Kidney epithelial cell (primary cell): Measurements from ENCODE around the gene MOCS1. TPM values are rescaled to one million over a fixed set of nuclear protein-coding genes. Genes with fewer than 3 reads are reported as not detected.
"Not testable (repeated sequence)": the region's sequence is repeated elsewhere in the genome, so short reads cannot be mapped to it uniquely, and the experiment has no call there.

Source experiments
- DNase-seq: peaks from one replicate; pipeline ENCODE4 v3.0.0-alpha.2; 2010; ENCODE audit warnings: low read depth
- H3K27me3 ChIP-seq: 2 replicates; pipeline ENCODE4 v1.6.0; 2011; ENCODE audit warnings: low read length; ENCODE audit not compliant: control insufficient read depth, insufficient read depth
- H3K36me3 ChIP-seq: 2 replicates; pipeline ENCODE4 v1.5.1; 2011; ENCODE audit warnings: low read length; ENCODE audit not compliant: control insufficient read depth, insufficient read depth
- H3K4me3 ChIP-seq: 2 replicates; pipeline ENCODE4 v1.5.1; 2011; ENCODE audit warnings: low read depth, mild to moderate bottlenecking, control low read depth, low read length
- CTCF ChIP-seq: IDR thresholded peaks from 2 replicates; pipeline ENCODE4 v1.5.1; 2011; ENCODE audit warnings: mild to moderate bottlenecking, moderate library complexity, low read length, control low read depth, inconsistent platforms; ENCODE audit not compliant: insufficient read depth, poor library complexity, severe bottlenecking
- total RNA-seq: library from RNA; depleted of rRNA; stranded (reverse); fragments of >200 nt; gene quantifications from 2 replicates; pipeline ENCODE4 v1.2.3, GENCODE V29; 2015

Gene MOCS1
- total RNA-seq, 1 donor from 2014 or later: 15.0 TPM

GRCh38 chr6:39979461-39980328 is 45.4 kb upstream of the MOCS1 start:
- Histone ChIP-seq H3K27me3 (no peaks in the 10 kb centered on the region), H3K36me3 (no peaks in the 10 kb centered on the region), H3K4me3 (no peak overlapping the region)
- DNase-seq: no peak
- no peak for TF ChIP-seq CTCF

- Histone ChIP-seq H3K27me3 (no peaks in the 10 kb centered on the region), H3K4me3 (no peak overlapping the region), H3K36me3 (no peaks in the 10 kb centered on the region)
- TF ChIP-seq CTCF: no peak
- no peak for DNase-seq
Observed at GRCh38 chr6:39978240-39978639, 44.0 kb upstream of the MOCS1 start.

GRCh38 chr6:39973661-39974060 is 39.4 kb upstream of the MOCS1 start:
- no peak overlapping the region for H3K4me3 ChIP-seq
- DNase-seq: no peak
- H3K27me3 ChIP-seq: no peaks in the 10 kb centered on the region
- no peaks in the 10 kb centered on the region for H3K36me3 ChIP-seq
- no peak for TF ChIP-seq CTCF

- not testable (repeated sequence) for H3K4me3 ChIP-seq, H3K27me3 ChIP-seq, DNase-seq, H3K36me3 ChIP-seq
Observed at GRCh38 chr6:39972717-39973116, 38.5 kb upstream of the MOCS1 start.

GRCh38 chr6:39971131-39971530 is 36.9 kb upstream of the MOCS1 start:
- H3K36me3 ChIP-seq, DNase-seq, H3K27me3 ChIP-seq, H3K4me3 ChIP-seq: not testable (repeated sequence)

GRCh38 chr6:39965751-39966150 is 31.5 kb upstream of the MOCS1 start:
- Histone ChIP-seq H3K27me3 (no peaks in the 10 kb centered on the region), H3K36me3 (no peaks in the 10 kb centered on the region), H3K4me3 (no peak overlapping the region)
- TF ChIP-seq CTCF: no peak
- DNase-seq: no peak

GRCh38 chr6:39964530-39964929 is 30.3 kb upstream of the MOCS1 start:
- TF ChIP-seq CTCF: no peak
- no peaks in the 10 kb centered on the region for H3K27me3 ChIP-seq
- DNase-seq: no peak
- no peak overlapping the region for H3K4me3 ChIP-seq
- H3K36me3 ChIP-seq: no peaks in the 10 kb centered on the region
